Measurements from ENCODE around the gene CHRNG.
"Not testable (repeated sequence)": the region's sequence is repeated elsewhere in the genome, so short reads cannot be mapped to it uniquely, and the experiment has no call there.

The CHRNG gene

DNA sequence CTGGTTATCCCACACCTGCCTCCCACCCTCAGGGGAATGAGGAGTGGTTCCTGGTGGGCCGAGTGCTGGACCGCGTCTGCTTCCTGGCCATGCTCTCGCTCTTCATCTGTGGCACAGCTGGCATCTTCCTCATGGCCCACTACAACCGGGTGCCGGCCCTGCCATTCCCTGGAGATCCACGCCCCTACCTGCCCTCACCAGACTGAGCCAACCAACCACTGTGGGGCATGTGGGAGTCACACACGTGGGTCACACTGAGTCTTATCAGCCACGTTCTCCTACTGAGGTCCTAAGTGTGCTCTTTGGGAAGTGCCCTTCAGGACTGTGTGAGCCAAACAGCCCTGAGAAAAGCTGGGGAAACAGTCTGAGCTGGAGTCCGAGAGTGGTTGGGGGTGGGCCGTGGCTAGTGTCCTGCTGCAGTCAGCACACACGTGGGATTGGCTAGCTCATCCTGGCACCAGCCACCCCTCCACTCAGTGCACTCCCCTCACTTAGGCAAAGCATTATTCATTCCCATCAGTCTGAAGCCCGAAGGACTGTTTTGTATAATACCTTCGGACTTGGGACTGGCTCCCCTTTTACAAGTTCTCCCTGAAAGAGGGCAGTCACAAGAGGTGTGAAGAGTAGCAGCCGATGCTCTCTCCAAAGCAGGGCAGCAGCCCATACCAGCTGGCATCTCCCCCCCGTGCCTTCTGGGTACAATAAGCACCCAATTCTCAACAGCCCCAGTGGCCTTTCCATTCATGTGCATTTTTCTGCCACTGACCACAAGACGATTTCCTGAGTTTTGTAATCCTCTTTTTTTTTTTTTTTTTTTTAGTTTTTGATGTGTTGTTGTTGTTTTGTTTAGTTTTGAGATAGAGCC lies 6.3 kb downstream of the CHRNG start:
- no peak for DNase-seq

DNA sequence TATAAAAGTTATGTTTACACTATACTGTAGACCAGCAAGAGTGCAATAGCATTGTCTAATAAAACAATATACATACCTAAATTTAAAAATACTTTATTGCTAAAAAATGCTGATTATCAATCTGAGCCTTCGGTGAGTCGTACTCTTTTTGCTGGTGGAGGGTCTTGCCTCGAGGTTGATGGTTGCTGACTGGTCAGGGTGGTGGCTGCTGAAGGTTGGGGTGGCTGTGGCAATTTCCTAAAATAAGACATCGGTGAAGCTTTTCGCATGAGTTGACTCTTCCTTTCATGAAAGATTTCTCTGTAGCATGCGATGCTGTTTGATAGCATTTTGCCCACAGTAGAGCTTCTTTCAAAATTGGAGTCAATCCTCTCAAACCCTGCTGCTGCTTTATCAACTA lies 8.5 kb downstream of the CHRNG start:
- DNase-seq, result no peak

DNA sequence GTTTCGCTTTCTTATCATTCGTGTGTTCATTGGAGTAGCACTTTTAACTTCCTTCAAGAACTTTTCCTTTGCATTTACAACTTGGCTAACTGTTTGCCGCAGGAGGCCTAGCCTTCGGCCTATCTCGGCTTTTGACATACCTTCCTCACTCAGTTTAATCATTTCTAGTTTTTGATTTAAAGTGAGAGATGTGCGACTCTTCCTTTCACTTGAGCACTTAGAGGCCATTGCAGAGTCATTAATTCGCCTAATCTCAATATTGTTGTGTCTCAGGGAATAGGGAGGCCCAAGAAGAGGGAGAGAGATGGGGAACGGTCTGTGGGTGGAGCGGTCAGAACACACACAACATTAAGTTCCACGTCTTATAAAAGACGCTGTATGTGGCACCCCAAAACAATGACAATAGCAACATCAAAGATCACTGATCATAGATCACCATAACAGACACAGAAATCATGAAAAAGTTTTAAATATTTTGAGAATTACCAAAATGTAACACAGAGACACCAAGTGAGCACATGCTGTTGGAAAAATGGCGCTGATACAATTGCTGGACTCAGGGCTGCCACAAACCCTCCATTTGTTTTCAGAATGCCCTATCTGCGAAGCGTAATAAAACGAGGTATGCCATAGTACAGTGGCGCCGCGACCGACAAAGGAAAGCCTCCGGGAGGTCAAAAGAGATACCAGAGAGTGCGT lies 10.3 kb downstream of the CHRNG start:
- no peak for DNase-seq

DNA sequence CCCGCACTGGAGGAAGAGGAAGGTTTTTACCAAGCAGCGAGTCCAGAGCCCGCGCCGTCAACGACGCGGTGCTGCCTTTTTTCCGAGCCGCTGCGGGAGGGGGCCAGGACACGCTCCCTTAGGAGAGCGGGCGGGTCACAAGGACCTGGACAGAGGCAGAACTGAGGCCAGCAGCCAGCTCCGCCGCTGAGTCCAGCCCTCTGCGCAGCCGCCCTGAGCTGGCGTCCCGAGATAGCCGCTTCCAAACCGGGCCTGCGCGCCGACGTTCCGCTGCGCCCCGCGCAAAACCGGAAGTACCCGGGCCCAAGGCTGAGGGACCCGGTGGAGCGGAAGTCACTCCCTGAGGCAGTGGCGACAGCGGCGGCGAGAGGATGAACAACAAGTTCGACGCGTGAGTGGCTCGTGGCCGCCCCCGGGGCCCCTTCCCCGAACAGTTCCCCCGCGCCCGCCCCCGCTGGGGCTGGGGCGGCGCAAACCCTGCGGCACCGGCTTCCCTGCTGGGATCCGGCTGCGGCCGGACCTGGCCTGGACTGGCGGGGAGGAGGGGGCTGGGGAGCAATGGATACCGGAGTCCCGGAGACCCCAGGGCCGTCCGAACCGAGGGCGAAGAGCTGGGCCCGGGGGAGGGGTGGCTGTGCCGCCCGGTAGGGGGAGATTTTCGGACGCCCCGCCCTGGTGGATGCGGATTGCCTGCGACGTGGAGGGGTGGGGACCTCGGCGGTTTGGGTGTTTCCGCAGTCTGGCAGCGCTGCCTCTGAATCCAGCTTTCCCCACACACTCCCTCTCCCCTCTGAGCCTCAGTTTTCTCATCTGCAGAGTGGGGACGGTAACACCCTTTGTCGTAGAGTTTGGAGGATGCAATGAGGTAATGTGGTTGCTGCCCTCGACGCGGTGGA lies 11.1 kb downstream of the CHRNG start, which contains the start of the genes EIF4E2 and TIGD1:
Gene EIF4E2, plus strand, starts transcription at position 336 of the 896 bp plus-strand sequence. Its CDS starts 36 bp downstream, at position 372.
Gene TIGD1, minus strand, starts transcription at position 204 of the 896 bp plus-strand sequence. CDS start 675 bp downstream, outside the sequence.
- peak; percentile 95 for DNase-seq

DNA sequence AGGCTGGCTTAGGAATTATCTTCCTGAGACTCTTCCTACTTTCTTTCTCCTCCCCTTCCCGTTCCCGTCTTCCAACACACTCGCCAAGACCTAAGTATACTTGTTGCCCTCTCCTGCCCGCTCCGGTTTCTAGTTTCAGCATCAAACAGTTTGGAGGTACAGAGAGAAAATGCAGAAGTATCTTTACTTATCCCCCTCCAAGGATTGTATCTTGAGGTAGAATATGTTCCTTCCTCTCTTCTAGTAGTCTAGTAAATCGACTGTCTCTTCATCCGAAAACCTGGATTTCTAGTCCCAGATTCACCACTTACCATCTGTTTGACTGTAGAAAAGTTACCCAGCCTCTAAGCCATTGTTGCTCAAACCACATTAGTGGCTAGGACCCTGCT lies 11.8 kb downstream of the CHRNG start:
- no peak for DNase-seq

DNA sequence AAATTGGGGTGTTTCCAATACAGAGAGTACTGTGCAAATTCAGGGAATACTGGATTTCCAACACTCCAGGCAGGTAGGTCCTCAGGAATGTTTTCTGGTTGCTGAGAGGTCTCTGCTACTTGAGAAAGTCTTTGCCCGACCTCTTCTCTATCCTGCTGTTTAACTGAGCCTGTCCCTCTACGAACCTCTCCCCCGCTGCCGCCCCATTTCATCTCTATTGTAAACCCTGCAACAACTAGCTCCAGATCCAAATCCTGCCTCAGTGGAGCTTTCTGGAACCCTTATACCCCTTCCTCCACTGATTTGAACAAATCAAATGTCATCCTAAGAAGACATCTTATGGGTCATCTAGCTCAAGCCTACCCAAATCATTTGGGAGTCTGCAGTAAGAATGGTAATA lies 12.3 kb downstream of the CHRNG start:
- DNase-seq, result no peak

DNA sequence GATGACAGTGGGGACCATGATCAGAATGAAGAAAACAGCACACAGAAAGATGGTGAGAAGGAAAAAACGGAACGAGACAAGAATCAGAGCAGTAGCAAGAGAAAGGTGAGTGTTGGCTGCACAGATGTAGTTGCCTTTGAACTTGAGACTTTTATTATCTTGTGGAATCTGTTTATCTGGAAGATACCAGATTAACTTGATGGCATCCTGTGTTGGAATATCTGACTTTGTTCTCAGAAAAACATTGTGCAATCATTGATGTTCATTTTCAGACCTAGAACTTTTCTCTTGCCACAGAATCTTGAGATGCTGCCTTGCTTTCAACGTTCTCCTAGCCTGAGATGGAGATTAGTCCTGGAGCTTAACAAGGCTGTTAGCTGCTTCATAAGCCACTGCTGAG lies 16.9 kb downstream of the CHRNG start:
- no peak for DNase-seq

DNA sequence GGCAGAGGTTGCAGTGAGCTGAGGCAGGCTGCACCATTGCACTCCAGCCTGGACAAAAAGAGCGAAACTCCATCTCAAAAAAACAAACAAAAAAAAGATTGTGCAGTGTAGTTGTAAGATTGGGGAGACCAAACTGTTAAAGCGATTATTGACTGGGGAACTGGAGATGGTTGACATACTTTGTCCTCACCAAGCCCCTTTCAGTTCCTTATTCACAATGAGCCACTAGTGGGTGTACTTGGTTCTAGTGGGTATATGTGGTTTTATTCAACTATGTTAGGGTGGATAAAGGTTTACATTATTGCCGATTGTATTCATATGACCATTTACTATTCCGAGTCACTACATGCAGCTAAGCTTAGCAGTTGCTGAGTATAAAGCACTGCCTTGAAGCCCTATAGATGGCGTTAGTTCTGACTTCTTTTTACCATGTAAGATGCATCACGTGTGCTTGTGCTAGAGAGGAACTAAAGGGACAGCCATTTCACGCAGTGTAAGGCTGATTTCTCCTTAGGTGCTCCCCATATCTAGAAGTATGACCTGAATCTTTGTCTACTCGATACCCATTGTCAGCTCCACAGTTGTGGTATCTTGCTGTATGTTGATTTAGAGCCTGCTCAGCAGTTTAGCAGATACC lies 23.1 kb downstream of the CHRNG start:
- DNase-seq, result no peak

DNA sequence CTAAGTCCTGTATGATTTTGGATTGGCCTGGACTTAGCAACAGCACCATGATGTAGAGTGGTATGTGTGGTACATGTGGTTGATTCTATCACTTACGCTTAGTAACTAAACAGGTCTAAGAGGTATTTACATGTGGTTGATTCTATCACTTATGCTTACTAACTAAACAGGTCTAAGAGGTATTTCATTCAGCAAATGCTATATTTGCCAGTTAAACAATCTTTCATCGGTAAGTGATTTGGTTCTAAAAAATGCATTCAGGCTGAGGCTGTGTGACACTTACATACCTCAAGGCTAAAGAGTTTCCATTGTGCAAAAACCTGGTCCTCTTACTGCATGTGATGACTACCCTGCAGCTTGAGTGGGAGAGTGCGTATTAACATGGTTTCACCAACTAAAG lies 24.1 kb downstream of the CHRNG start:
- no peak for DNase-seq

DNA sequence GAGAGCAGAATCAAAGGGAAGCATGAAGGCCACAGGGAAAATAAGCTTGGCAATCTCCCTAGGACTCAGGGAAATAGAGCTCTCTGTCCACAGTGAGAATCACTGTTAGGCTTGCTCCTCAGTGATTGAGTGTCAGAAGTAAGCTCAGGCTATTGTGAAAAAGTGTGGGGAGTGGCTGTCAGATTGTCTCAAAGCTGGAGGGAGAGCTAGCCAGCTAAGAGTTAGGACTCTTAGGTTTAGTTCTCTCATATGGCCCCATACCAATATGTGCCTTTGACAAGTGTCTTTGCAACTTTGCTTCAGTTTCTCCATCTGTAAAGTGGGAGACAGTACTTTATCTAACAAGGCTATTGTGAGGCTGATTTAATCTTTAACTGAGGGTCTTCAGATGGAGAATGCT lies 28.2 kb downstream of the CHRNG start:
- no peak for DNase-seq

DNA sequence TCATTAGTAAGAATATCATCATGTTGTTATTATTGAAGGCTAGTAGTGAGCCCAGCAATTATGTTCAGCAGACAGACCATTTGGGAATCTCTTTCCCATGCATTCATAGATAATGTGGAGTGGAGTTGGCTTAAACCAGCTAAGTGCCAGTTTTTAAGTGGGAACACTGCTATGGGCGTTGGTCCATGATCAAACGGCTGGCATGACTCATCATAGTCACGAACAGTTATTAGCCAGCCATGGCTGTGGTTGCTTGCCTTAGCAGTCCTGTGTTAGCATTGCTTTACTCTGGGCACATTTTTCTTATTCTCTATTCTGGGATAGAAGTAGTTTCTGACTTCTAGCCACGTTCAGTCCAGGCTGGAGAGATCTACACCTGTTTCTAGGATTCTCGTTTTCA lies 28.7 kb downstream of the CHRNG start:
- no peak for DNase-seq

DNA sequence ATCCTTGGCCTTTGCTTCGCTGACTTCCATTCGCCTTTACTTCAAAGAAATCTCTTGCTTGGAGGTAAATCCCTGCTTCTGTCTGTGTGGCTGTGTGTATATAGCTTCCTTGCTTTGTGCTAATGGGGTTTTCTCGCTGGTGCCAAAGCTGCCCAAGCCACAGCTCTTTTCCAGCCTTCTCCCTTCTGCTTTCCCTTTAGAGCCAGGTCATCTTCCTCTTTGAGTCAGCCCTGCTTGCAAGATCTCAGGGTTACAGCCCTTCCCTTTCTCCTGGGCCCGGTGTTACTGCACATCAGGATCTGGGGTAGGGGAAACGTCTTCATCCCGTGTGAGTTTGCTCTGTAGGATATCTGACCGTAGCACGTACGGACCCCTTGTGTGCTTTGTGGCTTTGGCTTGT lies 30.0 kb downstream of the CHRNG start:
- DNase-seq, result no peak

DNA sequence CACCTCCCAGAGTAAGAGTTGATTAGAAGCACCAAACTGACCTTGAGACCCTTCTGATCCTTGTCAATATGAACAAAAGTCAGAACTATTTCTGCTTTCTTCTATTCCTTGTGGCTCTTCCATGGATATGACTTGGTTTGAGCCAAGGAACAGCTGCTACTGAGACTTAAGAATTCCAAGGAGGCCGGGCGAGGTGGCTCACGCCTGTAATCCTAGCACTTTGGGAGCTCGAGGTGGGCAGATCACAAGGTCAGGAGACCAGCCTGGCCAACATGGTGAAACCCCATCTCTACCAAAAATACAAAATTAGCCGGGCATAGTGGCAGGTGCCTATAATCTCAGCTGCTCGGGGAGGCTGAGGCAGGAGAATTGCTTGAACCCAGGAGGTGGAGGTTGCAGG lies 31.0 kb downstream of the CHRNG start:
- DNase-seq, result not testable (repeated sequence)

DNA sequence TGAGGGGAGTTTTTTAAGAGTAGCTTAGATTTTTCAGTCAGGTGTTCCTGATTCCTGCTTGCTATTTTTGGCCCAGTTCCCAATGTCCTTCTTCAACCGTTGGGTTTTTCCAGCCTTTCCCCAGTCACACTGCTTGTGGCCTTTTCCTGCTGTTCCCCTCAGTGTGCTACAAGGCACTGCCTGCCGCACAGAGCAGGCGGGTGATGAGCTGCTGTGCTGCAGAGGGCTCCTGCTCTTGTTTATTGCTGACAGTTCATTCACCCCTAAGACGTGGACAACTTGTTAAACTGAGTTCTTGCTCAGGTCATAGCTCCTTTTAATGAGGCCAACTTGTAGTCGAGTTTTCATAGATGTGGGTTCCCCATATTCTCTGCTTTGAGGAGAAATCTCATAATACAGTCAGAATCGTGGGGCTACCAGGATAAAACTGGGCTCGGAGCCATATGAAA lies 31.6 kb downstream of the CHRNG start:
- no peak for DNase-seq

DNA sequence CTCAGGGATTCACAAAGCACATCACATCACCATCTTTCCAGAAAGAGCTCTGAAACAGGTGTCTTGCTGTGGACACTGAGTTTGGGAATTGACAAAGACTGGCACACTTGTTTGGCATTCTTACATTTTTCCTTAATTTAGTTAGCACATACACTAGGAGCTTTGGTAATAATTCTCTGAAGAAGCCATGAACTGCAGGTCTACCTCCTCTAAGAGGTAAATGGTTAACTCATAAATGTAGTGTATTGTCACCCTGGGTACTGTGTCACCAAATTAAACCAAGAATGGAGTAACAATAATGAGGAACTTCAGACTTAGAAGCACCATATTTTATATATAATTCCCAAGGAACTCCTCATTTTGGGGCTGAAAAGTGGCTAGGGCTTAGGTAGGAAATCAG lies 33.5 kb downstream of the CHRNG start:
- no peak for DNase-seq

DNA sequence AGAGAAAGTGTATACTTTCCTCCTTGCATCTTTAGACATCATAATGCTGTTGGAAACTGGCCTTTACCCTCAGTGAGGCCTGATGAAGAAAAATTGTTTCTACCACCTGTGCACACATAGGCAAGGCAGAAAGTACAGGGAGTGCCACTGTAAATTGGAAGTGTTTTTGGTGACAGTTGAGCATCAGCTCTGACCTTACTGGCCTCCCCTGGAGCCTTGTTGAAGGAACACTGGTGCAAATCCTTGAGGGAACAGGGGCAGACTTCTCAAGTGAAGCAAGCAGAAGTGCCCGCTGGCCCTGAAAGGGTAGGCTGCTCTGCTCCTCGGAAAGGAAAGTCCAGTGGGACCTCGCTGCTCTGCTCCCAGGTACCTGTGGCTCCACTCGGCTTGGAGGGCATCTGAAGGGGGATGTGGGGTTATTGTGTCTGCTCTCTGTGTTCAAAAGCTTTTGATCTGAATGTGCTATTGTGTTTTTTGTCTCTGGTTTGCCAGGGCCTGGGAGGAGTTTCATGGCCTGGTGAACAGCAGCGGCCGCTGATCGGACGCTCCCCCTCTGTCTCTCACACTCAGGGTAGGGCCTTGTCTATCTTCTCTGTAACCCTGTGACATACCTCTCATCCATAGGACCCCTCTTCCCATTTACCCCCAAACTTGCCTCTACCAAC lies 34.4 kb downstream of the CHRNG start:
- DNase-seq, result no peak

DNA sequence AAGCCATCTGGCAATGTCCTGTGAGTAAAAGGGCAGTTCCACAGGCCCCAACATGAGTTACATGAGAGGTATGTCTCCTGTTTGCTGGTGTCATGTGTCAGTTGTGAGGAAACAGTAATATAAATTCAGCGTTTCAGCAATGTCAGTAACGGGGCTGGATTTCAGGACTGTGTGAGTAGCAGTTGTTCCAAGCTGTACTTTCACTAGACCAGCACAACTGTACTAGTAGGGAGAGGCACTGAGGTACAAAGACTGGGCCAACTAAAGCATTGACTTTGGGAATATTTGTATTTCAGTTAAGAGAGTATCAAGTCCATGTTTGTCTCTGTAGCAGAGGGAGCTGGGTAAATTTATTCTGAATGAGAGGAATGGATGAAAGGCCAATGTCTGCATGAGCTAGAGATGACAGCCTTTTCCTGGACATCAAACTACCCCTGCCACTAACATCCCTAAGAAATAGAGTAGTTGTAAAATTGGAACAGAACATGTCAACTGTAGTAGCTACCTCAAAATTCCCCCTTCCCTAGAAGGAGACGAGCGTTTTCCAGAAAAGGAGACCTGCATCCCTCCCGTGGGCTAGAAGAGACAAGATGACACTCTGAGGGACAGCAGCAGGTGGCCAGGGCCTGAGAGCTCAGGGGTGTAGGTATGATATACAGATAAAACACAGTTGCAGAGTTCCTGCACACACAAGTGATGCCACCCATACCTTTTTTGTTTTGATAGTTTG lies 35.3 kb downstream of the CHRNG start:
- DNase-seq, result no peak

DNA sequence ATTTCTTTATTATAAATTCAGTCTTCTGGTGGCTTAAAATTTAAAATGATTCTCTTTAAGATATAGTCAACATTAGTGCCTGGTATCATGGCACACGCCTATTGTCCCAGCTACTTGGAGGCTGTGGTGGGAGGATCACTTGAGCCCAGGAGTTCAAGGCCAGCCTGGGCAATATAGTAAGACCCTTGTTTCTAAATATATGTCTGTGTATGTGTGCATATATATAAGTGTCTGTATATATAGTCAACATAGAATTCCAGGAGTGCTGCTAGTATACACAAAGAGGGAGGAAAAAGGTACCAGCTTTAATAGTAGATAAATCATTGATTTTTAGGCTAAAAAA lies 35.9 kb downstream of the CHRNG start:
- DNase-seq, result no peak

DNA sequence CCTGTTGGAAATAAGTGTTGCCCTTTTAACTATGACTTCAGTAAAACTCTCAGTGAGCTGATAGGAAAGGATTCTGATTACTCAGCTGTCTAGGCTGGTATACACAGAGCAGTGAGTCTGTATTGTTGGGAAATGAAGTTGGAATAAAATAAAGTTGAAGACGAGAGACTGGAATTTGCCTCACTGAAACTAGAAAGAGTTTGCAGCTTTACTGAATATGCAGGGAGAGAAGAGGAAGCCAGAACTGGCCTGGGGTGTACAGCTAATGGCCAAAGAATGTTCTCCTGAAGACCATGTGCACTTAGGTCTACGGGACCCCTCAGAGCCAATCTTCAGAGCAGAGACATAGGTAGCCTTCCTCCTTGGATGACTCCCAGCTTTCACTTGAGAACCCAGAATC lies 37.5 kb downstream of the CHRNG start:
- no peak for DNase-seq

DNA sequence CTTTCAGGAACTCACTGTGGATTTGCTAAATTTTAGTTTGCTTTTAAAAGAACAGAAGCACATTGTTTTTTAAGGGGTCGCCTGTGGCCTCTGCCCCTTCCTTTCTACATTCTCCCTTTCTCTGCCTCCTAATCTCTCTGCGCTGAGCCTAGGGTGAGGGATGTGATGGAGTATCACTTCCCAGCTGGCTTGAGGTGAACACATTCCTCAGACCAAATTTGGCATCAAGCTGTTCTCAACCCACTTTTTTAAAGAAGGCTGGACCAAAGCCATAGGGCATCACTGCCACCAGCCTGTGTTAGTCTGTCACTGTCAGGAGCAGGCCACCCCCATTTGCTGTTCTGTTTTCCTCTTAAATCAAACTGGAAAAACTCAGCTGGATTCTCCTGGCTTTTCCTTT lies 38.3 kb downstream of the CHRNG start:
- DNase-seq, result no peak

DNA sequence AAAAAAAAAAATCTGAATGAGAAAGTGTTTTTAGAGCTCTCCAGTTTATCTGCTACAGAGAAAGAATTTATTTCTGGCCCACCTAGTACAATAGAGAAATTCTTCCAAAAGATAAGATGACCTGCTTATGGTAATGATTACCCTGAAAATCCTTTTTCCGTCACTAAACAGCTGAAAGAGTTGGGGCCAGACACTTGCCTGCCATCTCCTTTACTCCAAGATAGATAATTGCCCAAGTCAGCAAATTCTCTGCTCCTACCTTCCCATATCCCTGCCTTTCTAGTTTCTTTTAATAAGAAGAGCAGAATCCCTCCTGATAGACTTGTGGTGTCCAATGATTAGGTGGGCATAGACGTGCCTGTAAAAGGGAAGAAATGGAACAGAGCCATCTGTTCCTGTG lies 39.1 kb downstream of the CHRNG start:
- DNase-seq, result no peak

DNA sequence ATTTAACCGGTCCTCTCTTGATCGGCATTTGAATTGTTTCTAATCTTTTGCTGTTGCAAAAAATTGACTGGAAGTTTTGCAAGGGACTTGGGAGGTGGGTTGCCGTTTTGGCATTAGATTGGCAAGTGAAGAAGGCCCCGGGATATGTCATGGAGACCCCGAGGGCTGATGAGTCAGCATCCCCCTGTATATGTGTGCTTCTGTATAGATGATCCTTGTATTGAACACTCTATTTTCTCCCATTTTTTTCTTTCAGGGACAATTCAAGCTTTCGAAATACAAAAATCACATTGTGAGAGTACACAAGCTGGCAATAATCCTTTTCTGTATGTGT lies 41.1 kb downstream of the CHRNG start:
- DNase-seq, result no peak
